ENCODE results near the gene AKR1C3. TPM values are rescaled to one million over a fixed set of nuclear protein-coding genes. Genes with fewer than 3 reads are reported as not detected.

AKR1C3 gene
- polyA plus RNA-seq, 6 donors from 2014 or later, result 0.29 to 1.6 (median 0.58) TPM; not detected in 1

Other genes starting within 250 kb of the AKR1C3 start
- not detected for gene AKR1C1, start 131.0 kb upstream of the AKR1C3 start, polyA plus RNA-seq (ENCODE audit: low read depth in 6 of 6)
- not detected for gene AKR1C2, start 90.6 kb upstream of the AKR1C3 start, polyA plus RNA-seq (ENCODE audit: low read depth in 6 of 6)
- not detected for gene AKR1C8, start 90.7 kb downstream of the AKR1C3 start, polyA plus RNA-seq (ENCODE audit: low read depth in 6 of 6)
- not detected for gene AKR1C4, start 102.4 kb downstream of the AKR1C3 start, polyA plus RNA-seq (ENCODE audit: low read depth in 6 of 6)

Data from naive B cell (primary cell).